K562 (cell line): ENCODE results near the gene FOXP4.

Experiments
- EP300 ChIP-seq: IDR thresholded peaks from 2 replicates; pipeline ENCODE4 v1.6.1; 2012; ENCODE audit warnings: low read length, improper control_type of control experiment
- HMGN3 ChIP-seq: IDR thresholded peaks from 2 replicates; pipeline ENCODE4 v1.6.1; 2011; ENCODE audit warnings: borderline replicate concordance, low read depth, mild to moderate bottlenecking, mixed read lengths, low read length; ENCODE audit not compliant: insufficient read length; ENCODE audit errors: extremely low read depth
- POLR2A ChIP-seq: fragments of 450-650 bp; conservative IDR thresholded peaks from 2 replicates; pipeline ENCODE4 v1.6.1; 2016
- PPARD ChIP-seq: fragments of 250-450 bp; sonication (Bioruptor Pico); IDR thresholded peaks from 2 replicates; pipeline ENCODE4 v1.8.0; 2022; ENCODE audit warnings: inconsistent platforms, mild to moderate bottlenecking, moderate library complexity
- SMC3 ChIP-seq: conservative IDR thresholded peaks from 2 replicates; pipeline ENCODE4 v1.6.1; 2011; ENCODE audit warnings: low read depth, low read length, improper control_type of control experiment; ENCODE audit not compliant: insufficient read depth
- ZNF282 ChIP-seq: sonication (generic); formaldehyde crosslinking; IDR thresholded peaks from 2 replicates; pipeline ENCODE4 v1.8.1; 2023; ENCODE audit warnings: missing genetic modification reagents
- TF ChIP-seq, protein P1 (sequence below), 2 experiments: fragments of 450-650 bp; formaldehyde crosslinking in 1 of 2; IDR thresholded peaks; 2 replicates each; pipeline versions ENCODE4 v1.4.0 to v1.6.1; 2014 to 2020; ENCODE audit warnings: mild to moderate bottlenecking in 2 of 2, borderline replicate concordance in 1 of 2, low read depth in 1 of 2

DNA sequence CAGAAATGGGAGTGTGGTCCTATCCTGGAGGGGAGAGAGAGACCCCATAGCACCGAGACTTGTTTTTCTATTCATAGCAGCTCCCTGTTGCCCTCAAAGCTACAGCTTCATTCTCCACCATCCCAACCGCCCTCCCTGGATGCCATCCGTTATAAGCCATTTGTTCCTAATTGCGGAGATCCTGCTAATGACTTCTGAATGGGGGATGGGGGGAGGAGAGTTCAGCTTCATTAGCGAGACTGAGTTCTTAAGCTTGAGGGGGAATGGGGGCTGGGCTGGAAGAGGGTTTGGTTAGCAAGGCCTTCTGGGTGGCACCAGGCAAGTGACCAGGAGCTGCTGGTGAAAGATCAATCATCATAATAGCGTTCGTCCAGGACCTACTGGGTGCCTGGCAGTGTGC, 27.1 kb downstream of the FOXP4 start:
- no peak for TF ChIP-seq SMC3
- no peak for TF ChIP-seq PPARD (CRISPR knock-in tag)
- TF ChIP-seq POLR2A: no peak
- TF ChIP-seq, protein P1, sequence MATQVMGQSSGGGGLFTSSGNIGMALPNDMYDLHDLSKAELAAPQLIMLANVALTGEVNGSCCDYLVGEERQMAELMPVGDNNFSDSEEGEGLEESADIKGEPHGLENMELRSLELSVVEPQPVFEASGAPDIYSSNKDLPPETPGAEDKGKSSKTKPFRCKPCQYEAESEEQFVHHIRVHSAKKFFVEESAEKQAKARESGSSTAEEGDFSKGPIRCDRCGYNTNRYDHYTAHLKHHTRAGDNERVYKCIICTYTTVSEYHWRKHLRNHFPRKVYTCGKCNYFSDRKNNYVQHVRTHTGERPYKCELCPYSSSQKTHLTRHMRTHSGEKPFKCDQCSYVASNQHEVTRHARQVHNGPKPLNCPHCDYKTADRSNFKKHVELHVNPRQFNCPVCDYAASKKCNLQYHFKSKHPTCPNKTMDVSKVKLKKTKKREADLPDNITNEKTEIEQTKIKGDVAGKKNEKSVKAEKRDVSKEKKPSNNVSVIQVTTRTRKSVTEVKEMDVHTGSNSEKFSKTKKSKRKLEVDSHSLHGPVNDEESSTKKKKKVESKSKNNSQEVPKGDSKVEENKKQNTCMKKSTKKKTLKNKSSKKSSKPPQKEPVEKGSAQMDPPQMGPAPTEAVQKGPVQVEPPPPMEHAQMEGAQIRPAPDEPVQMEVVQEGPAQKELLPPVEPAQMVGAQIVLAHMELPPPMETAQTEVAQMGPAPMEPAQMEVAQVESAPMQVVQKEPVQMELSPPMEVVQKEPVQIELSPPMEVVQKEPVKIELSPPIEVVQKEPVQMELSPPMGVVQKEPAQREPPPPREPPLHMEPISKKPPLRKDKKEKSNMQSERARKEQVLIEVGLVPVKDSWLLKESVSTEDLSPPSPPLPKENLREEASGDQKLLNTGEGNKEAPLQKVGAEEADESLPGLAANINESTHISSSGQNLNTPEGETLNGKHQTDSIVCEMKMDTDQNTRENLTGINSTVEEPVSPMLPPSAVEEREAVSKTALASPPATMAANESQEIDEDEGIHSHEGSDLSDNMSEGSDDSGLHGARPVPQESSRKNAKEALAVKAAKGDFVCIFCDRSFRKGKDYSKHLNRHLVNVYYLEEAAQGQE (IDR thresholded peaks at IDR 0.05; ENCODE audit: borderline replicate concordance): no peak
- TF ChIP-seq, protein P1 (CRISPR knock-in tag; IDR thresholded peaks at IDR 0.05; ENCODE audit: low read depth): no peak
- TF ChIP-seq ZNF282: no peak
- no peak for TF ChIP-seq HMGN3
- no peak for TF ChIP-seq EP300
